Measurements from ENCODE around the gene ARIH1.
"Not testable (repeated sequence)": the region's sequence is repeated elsewhere in the genome, so short reads cannot be mapped to it uniquely, and the experiment has no call there.

Gene ARIH1

GRCh38 chr15:72608084-72608483 lies 134.0 kb downstream of the ARIH1 start:
- DNase-seq (ENCODE audit: low read depth): not testable (repeated sequence)

GRCh38 chr15:72609862-72610261 lies 135.7 kb downstream of the ARIH1 start:
- DNase-seq (ENCODE audit: low read depth): no peak

DNA sequence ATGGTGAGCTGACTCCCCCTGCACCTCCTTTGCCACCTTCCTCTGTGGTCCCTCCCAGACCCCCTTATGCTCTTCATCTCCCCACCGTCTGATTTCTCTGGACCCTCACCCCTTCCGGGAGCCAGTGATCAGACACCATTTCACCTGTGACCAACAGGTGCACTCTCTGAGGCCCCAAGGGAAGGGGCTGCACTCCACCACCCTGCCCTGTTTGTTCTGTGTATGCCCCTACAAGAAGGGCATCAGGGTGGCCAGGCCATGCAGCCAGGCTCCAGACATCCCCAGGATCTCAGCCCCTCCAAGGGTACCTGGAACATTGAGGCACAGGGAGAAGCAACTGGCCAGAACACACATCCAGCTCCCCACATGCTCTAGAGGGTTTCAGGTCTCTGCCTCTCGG lies 138.2 kb downstream of the ARIH1 start:
- DNase-seq (ENCODE audit: low read depth): not testable (repeated sequence)

DNA sequence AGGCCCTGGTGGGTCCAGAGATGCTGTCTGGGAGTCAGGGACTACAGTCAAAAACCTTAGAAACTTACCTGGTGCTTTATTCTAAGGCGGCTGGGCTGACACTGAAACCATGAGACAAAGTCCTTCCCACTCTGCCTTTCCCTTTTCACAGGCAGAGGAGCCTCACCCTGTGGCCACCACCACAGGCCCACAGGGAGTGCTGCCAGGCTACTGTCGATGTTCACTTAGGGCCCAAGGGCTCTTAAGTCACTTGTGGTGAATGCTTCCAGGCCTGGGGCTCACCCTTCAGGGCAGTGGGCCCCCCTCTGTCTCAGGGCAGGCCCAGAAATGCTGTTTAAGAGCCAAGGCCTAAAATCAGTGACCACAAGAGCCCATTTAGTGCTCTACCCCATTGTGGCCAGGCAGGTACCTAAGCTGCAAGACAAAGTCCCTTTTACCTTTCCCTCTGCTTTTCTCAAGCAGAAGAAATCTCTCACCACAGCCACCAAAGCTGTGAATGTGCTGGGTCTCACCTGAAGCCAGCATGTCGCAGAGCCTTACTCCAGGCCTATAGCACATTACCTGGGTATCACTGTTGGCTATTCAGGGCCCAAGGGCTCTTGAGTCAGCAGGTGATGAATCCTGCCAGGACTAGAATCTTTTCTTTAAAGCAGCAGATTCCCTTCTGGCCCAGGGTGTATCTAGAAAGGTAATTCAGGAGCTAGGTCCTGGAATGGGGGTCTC lies 140.8 kb downstream of the ARIH1 start:
- no peak for DNase-seq (ENCODE audit: low read depth)

GRCh38 chr15:72615533-72616233 lies 141.6 kb downstream of the ARIH1 start:
- not testable (repeated sequence) for DNase-seq (ENCODE audit: low read depth)

GRCh38 chr15:72616491-72617210 lies 142.5 kb downstream of the ARIH1 start:
- no peak for DNase-seq (ENCODE audit: low read depth)

DNA sequence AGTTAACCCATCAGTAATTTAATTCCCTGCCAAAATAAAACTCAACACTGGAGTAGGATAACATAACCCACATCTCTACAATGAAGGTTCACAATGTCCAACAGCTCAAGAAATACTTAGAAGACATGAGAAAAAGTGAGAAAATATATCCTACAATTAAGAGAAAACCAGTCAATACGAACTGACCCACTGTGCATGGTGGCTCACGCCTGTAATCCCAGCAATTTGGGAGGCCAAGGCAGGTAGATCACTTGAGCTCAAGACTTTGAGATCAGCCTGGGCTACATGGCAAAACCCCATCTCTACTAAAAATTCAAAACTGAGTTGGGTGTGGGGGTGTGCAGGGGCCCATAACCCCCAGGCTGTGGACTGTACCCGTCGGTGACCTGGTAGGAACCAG lies 149.7 kb downstream of the ARIH1 start:
- not testable (repeated sequence) for DNase-seq (ENCODE audit: low read depth)

GRCh38 chr15:72626153-72626552 lies 152.0 kb downstream of the ARIH1 start:
- DNase-seq (ENCODE audit: low read depth): not testable (repeated sequence)

DNA sequence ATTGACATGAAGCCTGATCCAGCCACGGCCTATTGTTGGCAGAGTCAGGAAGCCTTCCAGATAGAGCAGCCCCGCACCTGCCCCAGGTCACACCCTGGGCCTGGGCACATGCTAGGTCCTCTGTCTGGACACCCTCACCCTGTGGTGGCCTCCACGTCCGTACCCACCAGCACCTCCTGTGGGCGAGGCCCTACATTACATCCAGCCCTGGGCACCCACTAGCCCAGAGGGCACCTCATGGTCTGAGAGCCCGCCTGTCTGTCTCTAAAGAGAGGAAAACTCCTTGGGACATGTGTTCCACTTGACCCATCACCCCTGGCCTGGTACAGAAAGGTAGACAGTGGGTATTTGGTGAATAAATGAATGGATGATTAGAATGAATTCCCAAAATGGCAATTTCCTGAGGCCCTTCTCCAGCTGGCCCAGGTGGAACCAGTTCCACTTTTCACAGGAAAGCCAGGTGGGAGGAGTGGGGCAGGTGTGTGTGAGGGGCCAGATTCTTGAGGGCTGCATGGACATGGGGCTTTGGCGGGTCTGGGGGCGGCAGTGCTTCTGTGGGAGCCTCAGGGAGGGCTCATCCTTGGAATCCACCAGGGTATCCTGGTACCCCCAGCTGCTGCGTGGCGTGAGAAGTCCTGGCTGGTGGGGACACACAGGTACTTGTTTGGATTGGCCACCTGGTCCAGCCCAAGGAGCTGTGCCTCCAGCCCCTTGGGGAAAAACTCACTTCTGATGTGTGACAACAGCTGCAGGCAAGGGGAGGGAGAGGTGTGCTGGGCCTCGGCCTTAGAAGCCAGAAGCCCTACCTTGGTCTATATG lies 154.3 kb downstream of the ARIH1 start:
- not testable (repeated sequence) for DNase-seq (ENCODE audit: low read depth)

DNA sequence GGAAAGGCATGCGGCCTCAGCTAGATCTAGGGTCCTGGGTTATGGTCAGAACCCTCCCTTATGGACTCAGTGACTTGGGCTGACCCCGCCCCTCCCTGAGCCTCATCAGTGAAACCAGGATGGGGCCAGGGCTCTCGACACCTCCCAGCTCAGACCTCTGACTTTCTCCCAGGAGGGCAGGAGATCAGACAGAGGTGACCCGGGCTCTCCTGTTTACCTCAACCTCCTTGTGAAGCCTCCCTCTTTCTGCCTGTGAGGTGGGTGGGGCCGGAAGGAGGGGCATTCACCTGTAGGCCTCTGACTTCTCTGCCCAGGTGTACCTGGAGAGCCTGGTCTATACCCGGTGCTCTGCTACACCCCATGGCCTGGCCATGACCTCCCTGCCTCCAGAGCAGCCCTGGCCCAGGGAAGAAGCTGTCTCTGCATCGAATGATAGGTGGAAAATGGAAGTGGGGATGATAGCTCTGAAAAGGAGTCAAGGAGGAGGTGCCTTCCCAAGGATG lies 155.0 kb downstream of the ARIH1 start:
- not testable (repeated sequence) for DNase-seq (ENCODE audit: low read depth)

DNA sequence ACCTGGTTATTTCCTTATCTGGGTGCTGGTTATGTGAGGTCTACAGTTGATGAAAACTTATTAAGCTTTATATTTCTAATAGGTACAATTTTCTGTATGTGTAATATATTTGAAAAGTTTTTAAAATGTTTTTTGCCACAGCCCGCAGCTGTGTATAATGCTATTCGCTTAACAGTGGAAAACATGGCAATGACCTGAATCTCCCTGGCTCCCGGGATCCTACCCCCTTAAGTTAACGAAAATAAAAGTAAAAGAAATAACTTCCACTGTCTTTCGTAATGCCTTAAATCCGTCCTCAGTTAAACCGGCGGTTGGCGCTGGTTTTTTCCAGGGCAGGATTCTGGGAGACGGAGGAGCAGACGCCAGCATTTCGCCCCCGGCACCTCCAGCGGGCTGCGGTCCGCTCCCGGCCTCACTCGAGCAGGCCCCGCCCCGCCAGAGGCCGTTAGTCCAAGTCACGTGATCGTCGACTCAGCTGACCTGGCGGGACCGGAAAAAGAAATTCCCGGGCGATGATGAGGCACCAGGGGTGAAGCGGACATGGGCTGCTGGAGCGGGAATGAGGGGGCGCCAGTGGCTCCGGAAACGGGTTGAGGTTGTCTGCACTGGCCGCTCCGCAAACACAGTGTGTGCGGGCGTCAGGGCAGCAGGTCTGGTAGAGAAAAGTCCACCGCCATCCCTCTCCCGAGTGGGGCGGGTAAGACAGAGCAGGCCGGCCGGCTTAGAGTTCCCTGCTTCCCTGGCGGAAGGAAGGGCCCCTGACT lies 162.6 kb downstream of the ARIH1 start:
- DNase-seq (ENCODE audit: low read depth): peak; percentile 62

- DNase-seq (ENCODE audit: low read depth): not testable (repeated sequence)
Observed at GRCh38 chr15:72639759-72640483, 165.8 kb downstream of the ARIH1 start.

DNA sequence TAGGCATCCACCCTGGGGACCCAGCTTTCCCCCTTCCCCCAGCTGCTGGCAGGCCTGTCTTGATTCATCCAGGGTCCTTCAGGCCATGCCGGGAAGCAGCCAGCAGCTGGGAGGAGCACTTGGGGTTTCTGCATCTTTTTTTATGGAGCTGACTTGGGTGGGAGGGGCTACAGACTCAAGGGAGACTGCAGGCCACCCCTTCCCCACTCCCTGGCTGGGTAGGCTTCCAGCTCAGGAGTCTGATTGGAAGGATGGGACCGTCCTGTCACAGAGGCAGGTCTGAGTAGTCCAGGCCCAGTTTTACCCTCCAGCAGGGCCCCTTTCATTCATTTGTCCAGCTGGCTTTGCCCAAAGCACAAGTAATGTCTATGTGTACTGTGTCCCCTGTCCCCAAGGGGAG lies 168.1 kb downstream of the ARIH1 start:
- DNase-seq (ENCODE audit: low read depth): not testable (repeated sequence)

DNA sequence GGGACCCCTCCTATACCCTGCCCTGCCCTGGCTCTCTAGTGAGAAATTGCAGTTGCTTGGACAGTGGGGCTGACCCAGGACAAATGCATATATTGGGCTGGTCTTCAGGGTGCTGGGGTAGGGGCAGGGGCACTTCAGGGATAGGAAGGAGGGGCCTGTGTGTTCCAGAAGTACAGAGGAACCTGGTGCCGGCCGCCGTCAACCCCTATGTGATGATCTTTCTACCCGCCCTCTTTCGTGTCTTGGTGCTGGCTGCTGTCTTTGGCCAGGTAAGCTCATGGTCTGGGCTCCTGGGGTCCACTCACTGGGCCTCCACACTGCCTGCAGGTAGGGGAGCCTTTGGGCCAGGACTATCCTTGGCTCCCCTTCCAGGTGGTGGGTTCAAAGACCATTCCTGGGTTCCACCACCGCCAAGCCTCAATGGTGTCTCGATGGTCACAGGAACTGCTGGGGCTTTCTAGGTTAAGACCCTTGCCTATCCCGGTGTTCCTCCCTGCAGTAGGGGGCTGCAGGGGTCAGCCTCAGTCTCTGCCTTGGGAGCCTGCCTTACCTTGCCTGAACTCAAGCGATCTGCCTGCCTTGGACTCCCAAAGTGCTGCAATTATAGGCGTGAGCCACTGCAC lies 174.6 kb downstream of the ARIH1 start:
- DNase-seq (ENCODE audit: low read depth): not testable (repeated sequence)
